Coronary artery (tissue), 2 donors: ENCODE measurements around the gene WDR4.
"Not testable (repeated sequence)": the region's sequence is repeated elsewhere in the genome, so short reads cannot be mapped to it uniquely, and the experiment has no call there.

Experiments used
- DNase-seq: peaks from one replicate; pipeline ENCODE4 v3.0.0-alpha.2; 2017; ENCODE audit warnings: low spot score
- H3K27ac ChIP-seq, 2 donors: fragments of 200-600 bp; sonication (generic); one replicate each; pipeline ENCODE4 v1.5.1; 2016 to 2019
- H3K4me3 ChIP-seq: fragments of 200-600 bp; sonication (generic); 2 replicates; pipeline ENCODE4 v1.5.1; 2016; ENCODE audit warnings: mild to moderate bottlenecking, moderate library complexity
- CTCF ChIP-seq: fragments of 200-600 bp; sonication (generic); IDR thresholded peaks from one replicate; pipeline ENCODE4 v1.5.1; 2019; ENCODE audit warnings: antibody characterized with exemption

WDR4 gene

GRCh38 chr21:42806509-42807140 lies 72.7 kb downstream of the WDR4 start:
- Histone ChIP-seq H3K4me3 (no peak overlapping the region), H3K27ac (no peak overlapping the region)
- TF ChIP-seq CTCF: no peak
- DNase-seq: no peak

- not testable (repeated sequence) for H3K4me3 ChIP-seq, DNase-seq, H3K27ac ChIP-seq
Observed at GRCh38 chr21:42801616-42802015, 77.7 kb downstream of the WDR4 start.

GRCh38 chr21:42799948-42800347 lies 79.4 kb downstream of the WDR4 start:
- DNase-seq: no peak
- no peak for TF ChIP-seq CTCF
- Histone ChIP-seq H3K4me3 (no peak overlapping the region), H3K27ac (no peak overlapping the region)

GRCh38 chr21:42799516-42799915 lies 79.8 kb downstream of the WDR4 start:
- no peak overlapping the region for H3K4me3 ChIP-seq
- no peak for TF ChIP-seq CTCF
- H3K27ac ChIP-seq: no peak overlapping the region
- DNase-seq: peak; percentile 31
